Measurements from ENCODE around the gene COPS8.

The COPS8 gene

DNA sequence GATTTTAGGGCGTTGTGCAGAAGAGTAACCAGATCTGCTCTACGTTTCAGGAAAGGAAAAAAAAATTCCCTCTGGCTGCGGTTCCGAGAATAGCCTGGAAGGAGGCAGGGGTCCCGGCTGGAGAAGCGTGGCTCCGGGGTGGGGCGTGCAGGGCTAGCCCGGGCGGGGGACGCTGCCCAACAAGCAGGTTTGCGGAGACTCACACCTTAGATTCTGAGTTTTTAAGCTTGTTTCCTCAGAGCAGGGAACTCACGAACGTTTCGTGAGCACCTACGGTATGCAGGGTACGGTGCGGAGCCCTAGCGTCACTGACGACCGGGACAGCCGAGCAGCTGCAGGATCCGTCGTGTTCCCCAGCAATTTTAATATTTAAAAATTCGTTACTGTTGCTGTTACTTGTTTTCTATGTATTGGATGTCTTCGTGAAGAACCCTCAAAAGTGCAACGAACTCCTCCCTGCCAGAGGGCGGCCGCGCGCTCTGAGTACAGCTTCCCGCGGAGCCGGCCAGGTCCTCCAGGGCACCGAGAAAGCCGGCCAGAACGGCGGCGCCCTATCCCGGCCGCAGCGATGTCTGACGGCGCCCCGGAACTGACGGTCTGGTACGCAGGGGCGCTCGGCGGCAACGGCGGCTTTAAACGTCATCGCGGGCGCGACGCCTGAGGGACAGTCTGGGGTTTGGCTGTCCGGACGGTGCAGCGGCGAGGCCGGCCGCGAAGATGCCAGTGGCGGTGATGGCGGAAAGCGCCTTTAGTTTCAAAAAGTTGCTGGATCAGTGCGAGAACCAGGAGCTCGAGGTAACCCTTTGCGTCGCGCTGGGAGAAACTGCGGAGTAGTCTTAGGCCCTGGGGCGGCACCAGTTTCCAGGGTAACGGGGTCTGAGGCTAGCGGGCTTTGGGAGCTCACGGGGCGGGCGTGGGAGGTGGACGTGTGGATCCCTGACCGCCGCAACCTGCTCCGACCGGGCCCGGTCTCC lies at the start of gene COPS8:
TSS of gene COPS8 (plus strand) at position 642 of the 974 bp plus-strand sequence. CDS start at position 718, 76 bp downstream.
- DNase-seq: peak; percentile 86

DNA sequence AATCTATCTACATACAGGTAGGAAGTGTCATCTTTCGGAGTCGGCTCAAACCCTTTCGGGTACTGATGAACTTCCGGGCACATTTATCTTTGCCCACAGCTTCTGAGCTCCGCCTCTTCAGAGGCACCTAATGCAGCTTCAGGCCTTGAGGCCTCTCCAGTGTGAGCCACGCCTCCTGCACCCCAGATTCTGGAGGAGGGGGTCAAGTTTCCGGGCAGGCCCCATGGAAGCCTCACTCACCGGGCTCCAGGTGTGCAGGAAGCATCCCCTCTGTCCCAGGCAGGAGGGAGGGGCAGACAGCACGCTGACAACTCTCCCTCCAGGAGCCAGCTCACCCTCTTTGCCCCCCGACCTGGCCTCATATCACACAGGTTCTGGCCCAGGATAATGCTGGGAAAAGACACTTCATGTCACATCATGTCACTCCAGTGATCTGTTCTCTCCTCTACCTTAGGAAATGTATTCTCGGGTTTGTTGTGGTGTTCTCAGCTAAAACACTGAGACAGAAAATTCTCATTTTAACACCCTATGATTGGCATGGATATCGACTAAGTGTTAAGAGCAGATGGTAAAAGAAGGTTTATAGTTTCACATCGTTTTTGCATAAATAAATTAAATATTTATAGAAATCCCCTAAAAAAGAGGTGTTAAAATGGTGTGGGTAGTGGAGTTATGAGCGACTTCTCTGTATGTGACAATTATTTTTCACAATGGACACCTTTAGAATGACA lies 46.2 kb upstream of the COPS8 start:
- no peak for DNase-seq

DNA sequence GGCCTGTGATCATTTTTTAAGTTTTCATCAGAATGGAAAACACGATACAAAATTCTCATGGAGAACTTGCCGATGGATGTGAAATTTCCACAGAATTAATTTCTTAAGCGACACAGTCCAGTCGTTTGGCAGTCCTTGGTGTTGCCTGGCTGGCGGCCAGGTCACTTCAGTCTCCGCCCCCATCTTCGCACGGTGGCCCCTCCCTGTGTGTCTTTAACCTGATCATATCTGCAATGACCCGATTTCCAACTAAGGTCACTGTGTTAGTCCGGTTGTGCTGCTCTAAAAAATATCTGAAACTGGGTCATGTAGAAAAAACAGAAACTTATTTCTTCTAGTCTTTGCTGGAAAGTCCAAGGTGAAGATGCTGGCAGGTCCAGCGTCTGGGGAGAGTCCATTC lies 44.5 kb upstream of the COPS8 start:
- no peak for DNase-seq

DNA sequence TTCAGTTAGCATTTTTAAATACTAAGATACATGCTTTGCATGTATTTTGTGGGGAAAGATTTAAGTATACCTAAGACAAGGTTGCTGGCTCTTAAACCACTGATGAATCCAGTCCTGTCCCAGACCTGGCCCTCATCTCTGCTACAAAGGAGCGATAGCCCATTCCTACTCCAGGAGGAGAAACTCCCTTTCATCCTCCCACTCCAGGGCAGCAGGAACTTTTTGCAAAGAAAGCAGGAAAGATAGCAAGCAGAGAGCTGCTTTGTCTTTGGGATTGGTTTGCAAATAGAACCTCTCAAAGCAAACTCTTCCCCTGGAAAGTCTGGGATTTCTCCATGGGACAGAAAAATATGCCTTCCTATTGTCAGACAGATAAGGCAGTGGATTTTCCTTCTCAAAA lies 43.6 kb upstream of the COPS8 start:
- DNase-seq: no peak

DNA sequence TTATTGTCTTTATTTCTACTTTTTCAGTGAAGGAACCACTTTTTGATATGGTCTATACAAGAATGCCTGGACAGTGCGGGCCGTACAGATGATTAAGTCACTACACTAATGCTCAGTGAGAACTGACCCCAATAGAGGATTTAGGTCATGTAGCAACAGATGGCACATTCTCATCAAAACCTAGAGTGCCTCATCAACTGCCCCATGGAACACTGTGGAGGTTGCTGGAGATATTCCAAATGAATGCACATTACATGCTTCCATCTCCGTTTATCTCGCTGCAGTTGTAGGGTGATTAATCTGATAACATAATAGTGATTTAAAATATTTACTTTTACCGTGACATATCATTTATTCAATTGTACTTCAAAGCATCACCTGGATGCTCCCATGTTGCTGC lies 41.8 kb upstream of the COPS8 start:
- no peak for DNase-seq

DNA sequence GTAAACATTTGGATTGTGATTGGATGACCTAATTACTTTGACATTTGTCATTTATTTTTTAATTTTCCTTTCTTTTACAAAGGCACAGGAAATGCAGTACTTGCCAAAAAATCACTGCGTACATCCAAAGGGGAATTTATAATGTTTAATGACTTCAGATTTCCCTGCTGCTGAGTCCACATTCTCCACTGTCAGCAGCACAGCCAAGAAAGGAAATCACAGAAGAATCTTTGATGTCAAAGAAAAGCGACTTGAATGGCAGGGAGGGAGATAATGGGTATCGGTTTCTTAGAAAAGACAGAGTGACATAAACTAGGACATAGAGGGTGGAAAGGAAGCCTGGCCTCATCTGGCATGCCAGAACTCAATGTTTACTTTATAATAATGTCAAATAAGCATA lies 41.4 kb upstream of the COPS8 start:
- DNase-seq: no peak

DNA sequence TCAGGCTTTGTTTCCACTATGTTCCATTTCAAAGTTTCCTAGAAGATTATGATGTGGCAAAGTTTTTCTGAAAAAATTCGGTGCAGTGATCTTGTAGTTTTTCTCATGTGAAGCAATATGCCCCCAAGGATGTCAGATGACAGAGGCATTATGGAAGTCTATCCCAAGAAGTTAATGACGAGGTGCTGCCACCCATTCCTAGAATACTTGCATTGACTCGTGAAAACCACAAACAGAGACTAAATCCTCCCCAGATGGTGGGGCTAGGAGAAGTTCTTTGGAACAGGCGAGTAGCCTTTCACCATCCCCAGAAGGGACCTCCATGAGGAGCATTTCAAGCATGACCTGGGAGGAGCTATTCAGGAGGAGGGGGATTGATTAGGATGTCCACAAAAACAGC lies 40.2 kb upstream of the COPS8 start:
- DNase-seq: no peak

DNA sequence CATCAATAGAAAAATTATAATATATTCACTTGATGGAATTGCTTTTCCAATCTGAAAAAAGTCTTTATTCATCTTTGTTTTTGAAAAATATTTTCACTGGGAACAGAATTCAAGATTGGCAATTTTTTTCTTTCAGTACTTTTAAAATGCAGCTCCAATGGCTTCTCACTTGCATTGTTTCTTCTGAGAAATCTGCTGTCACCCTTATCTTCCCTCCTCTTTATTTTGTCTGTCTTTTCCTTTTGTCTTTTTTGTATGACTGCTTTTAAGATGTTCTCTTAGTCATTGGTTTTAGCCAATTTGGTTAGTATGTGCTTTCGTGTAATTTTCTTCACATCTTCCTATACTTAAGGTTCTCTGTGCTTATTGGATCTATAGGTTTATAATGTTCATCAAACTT lies 37.1 kb upstream of the COPS8 start:
- no peak for DNase-seq

DNA sequence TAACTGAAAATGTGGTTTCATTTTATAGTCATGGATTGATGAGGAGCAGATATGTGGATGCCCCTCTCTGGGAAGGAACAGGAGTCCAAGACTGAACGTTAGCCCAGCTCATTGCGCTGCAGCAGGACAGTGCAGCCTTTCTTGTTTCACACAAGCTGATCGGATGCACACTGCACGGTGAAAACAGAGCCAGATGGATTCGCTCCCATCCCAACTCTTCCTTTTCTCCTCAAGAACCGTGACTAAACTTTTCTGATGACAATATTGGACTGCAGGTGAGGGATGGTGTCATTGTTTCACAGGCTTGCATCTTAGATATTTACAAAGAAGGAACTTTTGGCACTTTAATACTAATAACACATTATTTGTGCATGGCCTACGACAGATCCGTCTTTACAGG lies 33.8 kb upstream of the COPS8 start:
- DNase-seq: no peak

DNA sequence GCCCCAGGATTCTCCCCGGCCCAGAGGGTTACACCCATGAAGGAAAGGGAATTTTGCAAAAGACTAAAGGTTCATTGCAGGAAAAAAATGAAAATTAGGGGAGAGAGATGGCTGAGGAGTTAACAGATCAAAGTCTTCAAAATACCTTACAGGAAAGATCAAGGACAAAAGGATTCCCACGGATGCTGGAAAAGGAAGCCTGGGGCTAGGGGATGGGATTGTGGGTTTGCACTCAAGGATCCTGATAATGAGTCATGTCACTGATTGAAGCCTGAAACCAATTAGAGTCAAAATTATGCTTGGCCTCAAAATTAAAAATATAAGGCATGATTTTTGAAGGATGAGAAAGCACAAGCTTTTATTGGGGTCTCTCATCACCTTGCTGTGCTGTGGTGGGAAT lies 32.6 kb upstream of the COPS8 start:
- no peak for DNase-seq

DNA sequence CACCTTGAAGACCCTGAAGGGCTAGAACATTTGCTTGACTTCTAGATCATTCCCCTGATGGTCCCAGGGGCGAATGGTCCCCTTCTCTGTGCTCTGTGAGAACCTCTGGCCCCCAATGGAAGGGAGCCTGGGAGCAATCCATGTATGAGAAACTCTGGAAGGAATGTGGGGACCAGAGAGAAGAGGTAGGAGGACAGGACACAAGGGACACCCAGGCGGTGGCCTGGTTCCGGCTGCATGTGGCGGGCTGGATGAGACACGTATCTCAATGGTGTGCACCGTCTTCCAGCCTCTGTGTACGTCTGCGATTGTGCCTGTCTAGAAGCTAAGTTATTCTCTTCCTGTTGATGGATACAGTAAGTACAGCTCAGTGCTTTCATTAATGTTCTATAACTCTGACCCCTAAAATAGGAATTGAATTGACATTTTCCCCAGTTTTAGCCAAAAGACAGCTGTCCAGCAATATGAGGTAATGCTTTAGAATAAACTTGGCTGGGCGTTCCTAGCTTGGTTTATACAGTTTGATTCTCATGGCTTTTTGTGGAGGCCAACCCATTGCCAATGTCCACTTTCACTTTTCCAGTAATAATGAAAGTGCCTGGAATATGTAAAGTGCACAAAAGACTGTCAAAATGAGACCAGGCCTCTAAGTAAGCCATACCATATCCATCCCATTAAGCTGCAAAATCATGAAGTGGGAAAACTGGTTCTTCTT lies 30.1 kb upstream of the COPS8 start:
- no peak for DNase-seq

DNA sequence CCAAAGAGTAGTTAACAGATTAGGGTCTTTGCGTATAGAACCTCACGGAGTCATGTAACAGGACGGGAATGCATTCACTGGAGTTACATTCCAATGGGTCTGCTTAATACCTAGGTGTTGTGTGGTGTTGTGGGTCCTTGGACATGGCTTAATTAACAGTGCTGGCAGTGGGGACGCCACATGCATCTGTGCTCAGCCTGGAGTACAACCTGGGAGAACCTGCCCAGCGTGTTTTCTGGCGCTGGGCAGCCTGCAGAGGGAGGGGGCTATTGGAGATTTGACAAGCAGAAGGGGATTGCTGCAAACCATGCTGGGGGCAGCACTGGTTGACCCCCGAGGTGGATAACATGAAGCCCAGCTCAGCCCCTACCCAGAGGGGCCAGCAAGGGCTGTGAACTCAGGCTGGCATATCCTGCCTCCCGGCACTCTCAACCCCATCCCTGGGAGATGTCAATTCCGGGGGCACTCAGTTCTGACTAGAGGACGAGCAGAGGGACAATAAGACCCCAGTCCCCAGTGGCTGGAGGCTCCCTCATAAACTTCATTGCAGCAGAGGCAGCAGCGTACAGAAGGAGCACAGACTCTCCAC lies 29.3 kb upstream of the COPS8 start:
- DNase-seq: no peak

DNA sequence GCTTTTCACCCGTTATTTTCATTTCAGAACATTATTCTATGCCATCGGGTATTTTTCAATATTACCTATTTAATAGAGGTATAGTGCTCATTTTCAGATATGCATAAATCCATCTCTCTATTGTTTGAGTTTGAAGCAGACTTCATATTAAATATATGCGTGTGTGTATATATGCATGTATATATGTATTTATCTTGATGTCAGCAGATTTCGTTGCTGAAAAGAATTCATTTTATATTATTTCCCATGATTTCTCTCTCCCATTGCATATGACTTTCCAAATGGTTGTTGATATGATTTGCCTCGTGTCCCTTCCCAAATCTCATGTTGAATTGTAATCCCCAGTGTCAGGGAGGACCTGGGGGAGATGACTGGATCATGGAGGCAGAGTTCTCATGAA lies 28.6 kb upstream of the COPS8 start:
- DNase-seq: no peak

DNA sequence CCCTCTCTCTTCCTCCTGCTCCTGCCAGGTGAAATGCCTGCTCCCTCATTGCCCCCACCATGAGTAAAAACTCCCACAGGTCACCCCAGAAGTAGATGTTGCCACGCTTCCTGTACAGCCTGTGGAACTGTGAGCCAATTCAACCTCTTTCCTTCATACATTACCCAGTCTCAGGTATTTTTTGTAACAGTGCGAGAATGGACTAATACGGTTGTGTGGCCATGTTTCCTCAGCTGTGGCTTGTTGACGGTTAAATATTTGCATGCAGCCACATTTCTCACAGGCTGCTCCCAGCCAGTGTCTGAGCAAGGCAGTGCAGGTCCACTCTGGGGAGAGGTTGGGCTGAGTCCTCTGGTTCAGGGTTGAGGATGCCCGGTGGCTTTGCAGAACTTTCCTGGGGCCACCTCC lies 27.8 kb upstream of the COPS8 start:
- no peak for DNase-seq

DNA sequence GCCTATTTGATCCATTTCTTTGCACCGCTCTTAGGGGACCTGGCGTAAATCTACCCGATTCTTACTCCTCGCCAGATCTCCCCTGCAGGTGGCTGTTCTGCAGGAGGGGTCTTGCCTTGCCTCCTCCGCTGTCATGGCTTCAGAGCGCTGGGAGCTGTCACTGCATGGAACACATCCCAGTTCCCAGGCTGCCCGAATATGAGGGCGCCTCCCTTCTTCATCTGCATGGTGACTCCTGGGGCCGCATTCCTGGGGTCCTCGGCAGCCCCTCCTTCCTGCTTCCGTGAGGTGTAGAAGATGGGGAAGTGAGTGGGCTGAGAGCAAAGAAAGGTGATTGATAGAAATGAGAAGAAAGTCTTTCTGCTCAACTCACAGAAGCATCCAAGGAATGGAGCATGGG lies 27.3 kb upstream of the COPS8 start:
- DNase-seq: no peak

DNA sequence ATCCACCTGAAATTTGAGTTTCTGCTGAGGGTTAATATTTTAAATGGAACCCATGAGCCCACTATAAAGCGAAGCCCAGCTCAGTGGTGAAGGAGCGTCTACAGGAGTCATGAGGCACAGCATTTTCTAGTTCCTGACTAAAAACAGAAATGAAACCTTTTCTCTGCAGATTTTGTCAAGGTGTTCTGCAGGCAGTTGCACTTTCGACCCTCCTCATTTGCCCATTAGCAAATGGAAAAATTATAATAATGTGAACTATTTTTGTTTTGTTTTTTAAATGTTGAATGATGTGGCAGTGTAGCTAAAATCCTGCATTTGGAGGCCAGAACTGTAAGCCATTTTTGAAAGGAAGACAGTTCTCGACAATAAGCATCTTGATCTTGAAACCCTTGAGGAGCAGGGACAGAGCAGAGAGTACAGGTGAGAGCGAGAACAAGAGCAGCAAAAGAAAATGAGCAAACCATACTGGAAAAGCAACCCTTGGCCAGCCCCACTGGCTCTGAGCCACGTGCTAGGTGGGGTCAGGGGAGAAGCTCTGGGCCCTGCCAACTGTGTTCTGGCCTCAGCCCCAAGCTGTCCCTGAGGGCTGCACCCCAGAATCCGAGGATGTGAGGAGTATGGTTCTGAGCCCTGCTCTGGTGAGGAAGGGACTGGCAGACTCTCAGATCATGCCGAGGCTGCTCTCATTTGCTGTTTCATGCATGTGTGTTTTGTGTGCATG lies 26.4 kb upstream of the COPS8 start:
- DNase-seq: no peak

DNA sequence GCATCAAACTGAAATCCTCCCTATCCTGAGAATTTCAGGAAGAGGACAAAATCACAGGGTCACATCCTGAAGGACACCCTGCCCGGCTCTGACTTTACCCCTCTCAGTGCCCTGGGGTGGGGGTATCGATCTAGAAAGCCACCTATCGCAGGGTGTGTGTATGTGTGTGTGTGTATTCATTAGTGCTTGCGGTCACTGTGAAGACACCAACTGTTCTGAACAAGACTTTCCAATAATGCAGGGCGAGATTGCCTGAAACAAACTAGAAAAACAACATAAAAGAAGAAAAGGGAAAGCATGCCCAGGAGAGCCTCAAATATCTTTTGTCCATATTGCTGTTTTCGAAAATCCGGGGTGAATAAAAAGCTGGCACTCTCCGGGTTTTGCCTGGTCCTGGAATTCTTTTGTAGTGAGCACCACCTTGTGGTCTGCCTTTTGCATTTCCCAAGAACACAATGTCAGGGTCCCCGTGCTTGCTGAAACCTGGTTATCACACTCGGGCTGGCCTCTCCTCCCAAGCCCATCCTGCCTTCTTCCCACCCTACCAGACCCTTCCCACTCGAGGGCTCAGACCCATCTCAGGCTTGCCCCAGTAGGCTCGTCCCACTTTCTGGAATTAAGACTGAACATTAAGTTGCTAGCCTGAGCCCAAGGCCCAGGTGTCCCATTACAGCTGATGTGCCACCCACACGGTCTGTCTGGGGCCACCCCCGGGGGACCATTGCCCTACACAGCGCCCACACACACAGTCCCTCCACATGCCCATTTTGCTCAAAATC lies 25.0 kb upstream of the COPS8 start:
- no peak for DNase-seq

DNA sequence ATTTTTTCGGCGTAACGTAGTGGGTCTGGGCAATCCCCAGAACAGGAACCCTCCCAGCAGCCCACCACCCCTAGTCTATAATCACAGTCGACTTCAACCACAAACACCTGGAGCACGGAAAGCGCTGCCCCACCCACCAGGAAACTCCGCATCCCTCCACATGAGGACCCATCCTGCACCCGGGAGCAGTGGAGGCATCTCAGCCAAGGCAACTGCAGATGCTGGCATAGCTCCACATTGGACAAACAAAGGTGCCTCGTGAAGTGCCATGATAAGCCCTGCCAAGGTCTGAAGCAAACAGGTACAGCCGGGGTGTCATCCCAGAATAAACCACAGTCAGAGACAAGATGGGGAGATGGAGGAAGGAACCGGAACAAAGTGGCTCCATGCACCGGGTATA lies 24.3 kb upstream of the COPS8 start:
- DNase-seq: no peak

DNA sequence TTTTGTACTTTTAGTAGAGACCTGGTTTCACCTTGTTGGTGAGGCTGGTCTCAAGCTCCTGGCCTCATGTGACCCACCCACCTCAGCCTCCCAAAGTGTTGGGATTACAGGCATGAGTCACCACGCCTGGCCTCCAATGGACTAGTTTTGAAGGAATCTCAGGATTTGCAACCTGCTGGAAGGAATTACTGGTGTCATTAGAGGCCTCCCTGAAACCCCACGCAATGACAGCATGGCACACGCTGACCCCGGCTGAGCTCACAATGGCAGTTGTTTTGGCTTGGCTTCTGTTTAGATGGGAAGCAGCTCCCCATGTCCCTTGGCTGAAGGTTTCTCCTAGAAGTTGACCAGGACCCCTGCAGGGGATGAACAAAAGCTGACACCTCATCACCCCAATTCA lies 23.1 kb upstream of the COPS8 start:
- DNase-seq: no peak

DNA sequence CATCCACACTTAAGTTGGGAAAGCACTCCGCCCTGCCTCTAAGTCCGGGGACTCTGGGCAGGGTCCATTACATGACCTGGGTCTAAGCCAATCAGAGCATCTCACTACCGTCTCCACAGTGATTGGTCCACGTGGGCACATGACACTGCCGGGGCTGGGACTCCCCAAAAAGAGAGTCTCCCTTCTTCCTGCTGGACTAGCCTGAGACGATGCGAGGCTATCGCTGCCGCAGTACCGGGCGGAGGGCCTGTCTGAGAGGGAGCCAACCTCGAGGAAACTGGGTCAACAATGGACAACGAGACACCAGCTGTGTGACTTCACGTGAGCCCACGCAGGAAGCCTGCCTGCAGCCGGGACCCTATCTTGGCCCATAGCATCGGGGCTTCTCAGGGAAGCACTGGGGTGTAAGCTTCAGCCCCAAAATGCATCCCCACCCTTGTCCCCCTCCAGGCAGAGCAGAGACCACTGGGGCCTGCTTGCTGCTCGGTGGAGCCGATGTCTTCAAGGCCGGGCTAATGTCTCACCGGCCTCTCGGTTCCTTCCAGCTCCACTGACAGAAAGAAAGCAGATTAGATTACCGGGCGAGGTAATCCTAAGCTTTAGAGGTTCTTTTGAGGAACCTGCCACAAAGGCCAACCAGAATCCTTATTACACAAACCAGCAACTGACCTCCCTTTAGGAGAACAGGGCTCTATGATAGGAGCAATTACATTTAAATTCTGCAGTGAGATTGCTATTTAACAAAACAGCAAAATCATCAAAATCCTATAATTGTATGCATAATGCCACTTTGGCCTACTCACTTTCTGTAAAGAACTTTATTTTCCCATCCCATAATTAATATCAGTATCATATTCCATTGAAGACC lies 21.3 kb upstream of the COPS8 start:
- no peak for DNase-seq

DNA sequence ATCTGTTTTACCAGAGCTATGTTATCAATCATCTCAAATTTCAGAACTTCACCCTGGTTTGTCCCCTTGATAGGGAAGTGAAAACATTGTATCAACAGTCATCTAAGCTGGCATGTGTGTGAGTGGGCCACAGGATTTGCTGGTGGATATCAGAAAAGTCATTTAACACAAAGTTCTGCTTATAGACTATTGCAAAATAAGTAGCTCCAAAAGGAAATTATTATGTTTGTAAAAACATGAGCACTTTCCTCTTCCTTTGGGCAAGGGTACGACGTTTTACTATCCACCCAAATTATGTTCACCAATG lies 20.7 kb upstream of the COPS8 start:
- no peak for DNase-seq

All from activated CD4-positive, alpha-beta T cell treated with anti-CD3 and anti-CD28 coated beads for 1 hour (primary cell).